ENCODE data around the gene CALB2. TPM values are rescaled to one million over a fixed set of nuclear protein-coding genes. Genes with fewer than 3 reads are reported as not detected.

The CALB2 gene
- total RNA-seq, 2 donors from 2014 or later, result 0.99 to 3.1 TPM

- Histone ChIP-seq H3K9me3 (no peaks in the 10 kb centered on the region), H3K27ac (no peak overlapping the region), H3K4me1 (no peaks in the 10 kb centered on the region), H3K27me3 (no peaks in the 10 kb centered on the region), H3K36me3 (replicated peaks in 1 of 2; ENCODE audit: insufficient read depth in 1 of 2, low read depth in 2 of 2) (no peaks in the 10 kb centered on the region), H3K4me3 (no peak overlapping the region)
- no peak for TF ChIP-seq CTCF (IDR thresholded peaks at IDR 0.05)
- TF ChIP-seq POLR2A (IDR thresholded peaks at IDR 0.05), result no peak
- DNase-seq (no peak), ATAC-seq (no peak)
- intact Hi-C loops (cut with DNase I), result no loop called here
- 50 to 55% methylated on average over 13 of the region's 13 CpGs for WGBS, 2 donors
These were observed 14.1 kb upstream of the CALB2 start for GRCh38 chr16:71344315-71344905.

- WGBS, 2 donors, result 49% methylated on average over 10 of the region's 10 CpGs
These were observed 13.5 kb upstream of the CALB2 start for GRCh38 chr16:71345031-71345430.

GRCh38 chr16:71347146-71347545 lies 11.4 kb upstream of the CALB2 start:
- intact Hi-C loops (cut with DNase I), result no loop called here
- TF ChIP-seq POLR2A (IDR thresholded peaks at IDR 0.05), result no peak
- no peak for TF ChIP-seq CTCF (IDR thresholded peaks at IDR 0.05)
- no peak for DNase-seq
- Histone ChIP-seq H3K4me1 (no peaks in the 10 kb centered on the region), H3K27me3 (no peaks in the 10 kb centered on the region), H3K4me3 (no peak overlapping the region), H3K27ac (no peak overlapping the region), H3K9me3 (no peaks in the 10 kb centered on the region), H3K36me3 (replicated peaks in 1 of 2; ENCODE audit: insufficient read depth in 1 of 2, low read depth in 2 of 2) (no peaks in the 10 kb centered on the region)
- no peak for ATAC-seq
- 43 to 62% methylated on average over 7 of the region's 7 CpGs for WGBS, 2 donors

More at GRCh38 chr16:71345031-71345430, 13.5 kb upstream of the CALB2 start:
- Histone ChIP-seq H3K36me3 (replicated peaks in 1 of 2; ENCODE audit: insufficient read depth in 1 of 2, low read depth in 2 of 2) (no peaks in the 10 kb centered on the region), H3K4me3 (no peak overlapping the region), H3K27ac (no peak overlapping the region), H3K27me3 (no peaks in the 10 kb centered on the region), H3K9me3 (no peaks in the 10 kb centered on the region), H3K4me1 (no peaks in the 10 kb centered on the region)
- no peak for ATAC-seq
- no peak for DNase-seq
- intact Hi-C loops (cut with DNase I), result no loop called here
- TF ChIP-seq CTCF (IDR thresholded peaks at IDR 0.05), result no peak

- ATAC-seq (no peak), DNase-seq (no peak)
- Histone ChIP-seq H3K27me3 (no peaks in the 10 kb centered on the region), H3K9me3 (no peaks in the 10 kb centered on the region), H3K36me3 (replicated peaks in 1 of 2; ENCODE audit: insufficient read depth in 1 of 2, low read depth in 2 of 2) (no peaks in the 10 kb centered on the region), H3K27ac (no peak overlapping the region), H3K4me3 (no peak overlapping the region), H3K4me1 (no peaks in the 10 kb centered on the region)
- intact Hi-C loops (cut with DNase I), result no loop called here
- no peak for TF ChIP-seq CTCF (IDR thresholded peaks at IDR 0.05)
- no peak for TF ChIP-seq POLR2A (IDR thresholded peaks at IDR 0.05)
- 73 to 74% methylated on average over 16 to 22 of the region's 22 CpGs for WGBS, 2 donors
These were observed 10.0 kb upstream of the CALB2 start for GRCh38 chr16:71348262-71349085.

All from body of pancreas (tissue), 4 donors.